GM03348 (cell line): ENCODE measurements around the gene ERMAP.
"Not testable (repeated sequence)": the region's sequence is repeated elsewhere in the genome, so short reads cannot be mapped to it uniquely, and the experiment has no call there.

ENCODE experiments used
- DNase-seq: peaks from one replicate; pipeline ENCODE4 v3.0.0; 2012; ENCODE audit warnings: low spot score

The ERMAP gene

GRCh38 chr1:42845193-42845592, 28.3 kb downstream of the ERMAP start:
- DNase-seq: no peak

- DNase-seq: no peak
Measured at GRCh38 chr1:42845866-42846256, 28.9 kb downstream of the ERMAP start.

GRCh38 chr1:42846257-42847110, 29.6 kb downstream of the ERMAP start, which contains the start of gene ZNF691:
ZNF691 (plus strand) TSS chr1:42846613; CDS start chr1:42849659, 3,046 bp downstream.
- DNase-seq: peak; percentile 99

- DNase-seq: no peak
Measured at GRCh38 chr1:42847111-42847595, 30.2 kb downstream of the ERMAP start.

GRCh38 chr1:42847721-42848460, 31.0 kb downstream of the ERMAP start:
- no peak for DNase-seq

- DNase-seq: no peak
Measured at GRCh38 chr1:42848823-42849537, 32.1 kb downstream of the ERMAP start.

- no peak for DNase-seq
Measured at GRCh38 chr1:42849944-42850343, 33.0 kb downstream of the ERMAP start.

- DNase-seq: no peak
Measured at GRCh38 chr1:42851420-42851819, 34.5 kb downstream of the ERMAP start.

- DNase-seq: no peak
Measured at GRCh38 chr1:42851960-42852607, 35.2 kb downstream of the ERMAP start.

GRCh38 chr1:42852608-42852980, 35.7 kb downstream of the ERMAP start:
- DNase-seq: no peak

- no peak for DNase-seq
Measured at GRCh38 chr1:42853116-42853884, 36.4 kb downstream of the ERMAP start.

- not testable (repeated sequence) for DNase-seq
Measured at GRCh38 chr1:42856554-42856953, 39.6 kb downstream of the ERMAP start.

- not testable (repeated sequence) for DNase-seq
Measured at GRCh38 chr1:42859366-42859765, 42.4 kb downstream of the ERMAP start.

GRCh38 chr1:42860339-42861013, 43.6 kb downstream of the ERMAP start:
- no peak for DNase-seq

- DNase-seq: no peak
Measured at GRCh38 chr1:42861014-42861399, 44.1 kb downstream of the ERMAP start.

- no peak for DNase-seq
Measured at GRCh38 chr1:42866549-42866948, 49.6 kb downstream of the ERMAP start.

- DNase-seq: not testable (repeated sequence)
Measured at GRCh38 chr1:42868466-42868865, 51.5 kb downstream of the ERMAP start.

GRCh38 chr1:42869254-42869653, 52.3 kb downstream of the ERMAP start:
- not testable (repeated sequence) for DNase-seq

GRCh38 chr1:42869751-42870150, 52.8 kb downstream of the ERMAP start:
- not testable (repeated sequence) for DNase-seq

- not testable (repeated sequence) for DNase-seq
Measured at GRCh38 chr1:42873108-42873507, 56.2 kb downstream of the ERMAP start.
